ENCODE measurements around the gene GALNT7.
"Not testable (repeated sequence)": the region's sequence is repeated elsewhere in the genome, so short reads cannot be mapped to it uniquely, and the experiment has no call there.

The GALNT7 gene

DNA sequence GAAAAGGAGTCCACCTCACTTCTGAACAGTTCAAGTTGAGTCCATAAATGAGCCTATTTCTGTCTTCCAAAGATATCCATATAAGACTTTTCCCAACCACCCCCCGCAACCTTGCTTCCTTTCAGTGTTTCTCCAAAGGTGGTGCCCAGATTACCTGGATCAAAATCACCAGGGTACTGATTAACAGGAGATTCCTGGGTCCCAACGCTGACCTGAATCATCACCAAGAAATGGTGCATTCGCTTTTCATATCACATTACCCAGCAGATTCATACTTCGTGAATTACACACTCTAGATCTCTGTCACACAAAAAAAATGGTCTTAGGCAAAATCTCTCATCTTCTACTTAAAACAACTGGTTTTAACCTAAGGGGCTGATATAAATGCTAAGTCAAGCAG is 2.1 kb upstream of the GALNT7 start:
- DNase-seq (ENCODE audit: low spot score): no peak

DNA sequence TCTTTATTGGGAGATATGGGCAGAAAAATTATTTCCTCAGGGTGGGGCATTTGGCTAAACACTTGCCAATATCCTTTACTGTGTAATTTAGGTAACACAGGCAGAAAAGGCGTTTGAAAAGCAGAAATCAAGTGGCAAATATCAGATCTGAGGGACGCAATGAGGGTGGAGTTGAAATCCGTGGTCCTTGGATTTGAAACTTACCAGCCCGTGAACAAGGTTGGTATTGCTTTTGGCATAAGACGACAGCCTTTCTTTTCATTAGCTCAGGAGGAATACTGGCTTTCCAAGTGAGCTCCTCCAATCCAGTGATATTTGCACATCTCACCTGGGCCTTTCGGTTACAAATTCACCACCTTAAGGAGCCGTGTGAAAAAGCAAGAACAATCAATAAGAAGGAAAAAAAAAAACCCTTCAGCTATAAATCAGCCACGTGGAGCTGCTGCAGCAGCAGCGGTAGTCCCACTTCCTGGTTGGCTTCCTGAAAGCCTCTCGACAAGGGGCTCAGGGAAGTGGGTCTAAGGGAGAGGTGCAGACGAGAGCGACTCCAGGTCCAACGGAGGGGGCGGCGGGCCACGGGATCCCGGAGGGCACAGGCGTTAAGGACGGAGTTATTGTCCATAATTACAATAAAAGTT is 734 bp upstream of the GALNT7 start:
- peak; percentile 10 for DNase-seq (ENCODE audit: low spot score)

- no peak for DNase-seq (ENCODE audit: low spot score)
Measured at GRCh38 chr4:173169178-173169427, 492 bp downstream of the GALNT7 start.

GRCh38 chr4:173169428-173170181 is 994 bp downstream of the GALNT7 start:
- peak; percentile 54 for DNase-seq (ENCODE audit: low spot score)

DNA sequence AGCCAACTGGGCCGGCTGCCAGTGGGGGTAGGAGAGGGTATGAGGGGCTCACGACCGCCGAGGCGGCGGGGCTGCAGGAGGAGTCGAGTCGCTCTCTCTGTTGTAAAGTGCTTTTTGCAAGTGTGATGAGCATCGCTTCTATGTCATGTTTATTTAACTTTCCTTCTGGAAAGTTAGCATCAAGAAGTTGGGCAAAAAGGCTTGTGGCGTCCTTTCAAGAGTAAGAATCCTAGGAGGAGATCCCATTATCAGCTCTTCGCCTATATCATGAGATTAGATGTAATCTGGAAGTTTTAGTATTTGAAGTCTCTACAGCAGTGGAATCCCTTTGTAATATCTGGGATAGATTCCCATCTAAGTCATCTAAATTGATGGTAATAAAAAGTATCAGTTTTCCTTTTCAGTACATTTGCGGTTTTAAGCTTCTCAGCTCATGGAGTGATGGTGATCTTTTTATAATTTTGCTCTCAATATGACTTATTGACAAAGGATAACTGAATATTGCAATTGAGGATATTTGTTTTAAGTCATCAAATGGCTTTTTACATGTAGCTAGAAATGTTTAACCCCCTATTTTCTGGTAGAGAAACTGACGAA is 1.7 kb downstream of the GALNT7 start:
- no peak for DNase-seq (ENCODE audit: low spot score)

DNA sequence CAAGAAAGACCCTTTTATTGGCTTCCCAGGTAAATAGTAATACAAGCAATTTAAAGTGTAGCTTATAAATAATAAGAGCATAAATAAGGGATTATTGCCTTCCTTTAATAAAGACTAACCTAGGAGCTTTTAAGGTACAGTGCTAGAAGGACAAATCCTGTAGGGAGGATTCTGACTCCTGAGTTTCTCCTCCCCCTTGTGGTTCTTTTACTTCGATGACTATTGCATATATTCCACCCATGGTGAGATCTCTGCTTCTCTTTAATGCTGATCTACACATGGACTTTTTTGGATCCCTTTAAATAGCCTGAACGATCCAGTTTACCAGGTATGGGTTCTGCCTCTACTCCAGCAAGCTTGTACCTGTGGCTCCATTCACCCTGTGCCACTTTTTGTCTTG is 2.5 kb downstream of the GALNT7 start:
- DNase-seq (ENCODE audit: low spot score): no peak

GRCh38 chr4:173171987-173172386 is 3.4 kb downstream of the GALNT7 start:
- DNase-seq (ENCODE audit: low spot score): no peak

GRCh38 chr4:173174184-173174583 is 5.6 kb downstream of the GALNT7 start:
- no peak for DNase-seq (ENCODE audit: low spot score)

- DNase-seq (ENCODE audit: low spot score): no peak
Measured at GRCh38 chr4:173174594-173175012, 6.0 kb downstream of the GALNT7 start.

DNA sequence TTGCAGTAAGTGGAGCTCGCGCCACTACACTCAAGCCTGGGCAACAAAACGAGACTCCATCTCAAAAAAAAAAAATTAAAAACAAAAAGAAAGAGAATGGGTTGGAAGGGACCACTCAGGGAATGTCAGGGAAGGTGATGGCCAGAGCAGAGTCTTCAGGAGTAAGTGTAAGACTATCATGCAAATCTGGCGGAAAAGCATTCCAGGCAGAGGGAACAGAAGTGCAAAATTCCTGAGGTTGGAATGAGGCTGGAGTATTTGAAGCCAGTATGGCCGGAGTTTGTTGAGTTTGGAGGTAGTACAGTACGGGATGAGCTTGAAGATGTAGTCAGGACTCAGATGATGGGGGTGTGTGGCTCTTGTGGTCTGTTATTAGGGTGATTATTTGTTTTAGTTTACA is 7.4 kb downstream of the GALNT7 start:
- DNase-seq (ENCODE audit: low spot score): no peak

DNA sequence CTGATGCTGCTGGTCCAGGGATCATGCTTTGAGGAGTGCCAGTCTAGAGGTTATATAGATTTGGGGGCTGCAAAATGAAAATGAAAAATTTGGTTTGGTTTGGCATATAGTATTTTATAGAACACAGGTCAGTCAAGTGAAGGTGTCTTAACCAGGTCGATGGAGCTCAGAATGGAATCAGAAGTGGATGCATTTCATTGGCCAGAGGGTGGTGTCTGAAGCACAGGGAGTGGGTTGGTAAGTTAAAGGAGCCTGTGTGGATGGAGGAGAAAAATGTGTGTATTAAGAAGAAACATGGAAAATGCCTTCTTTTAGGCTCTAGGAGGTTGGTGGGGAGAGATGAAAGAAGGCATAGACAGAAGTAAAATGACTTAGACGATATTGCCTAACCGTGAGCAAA is 8.6 kb downstream of the GALNT7 start:
- no peak for DNase-seq (ENCODE audit: low spot score)

DNA sequence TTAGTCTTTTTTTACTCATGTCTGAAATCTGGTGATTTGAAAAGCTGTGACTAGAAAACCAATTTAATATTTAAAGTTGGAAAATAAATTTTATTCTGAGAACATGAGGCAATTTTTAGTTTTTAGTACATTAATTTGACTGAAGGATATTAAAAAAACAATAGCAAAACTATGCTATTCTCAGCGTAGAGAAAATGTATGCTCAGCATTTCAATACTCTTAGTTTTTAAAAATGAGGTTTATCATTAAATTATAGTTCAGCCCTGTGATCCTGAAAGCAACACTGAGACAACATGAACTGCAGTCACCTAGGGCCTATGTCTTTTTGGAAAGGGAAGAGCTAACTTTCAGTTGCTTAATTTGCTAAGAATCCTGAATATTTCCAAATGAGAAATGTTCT is 9.5 kb downstream of the GALNT7 start:
- no peak for DNase-seq (ENCODE audit: low spot score)

- DNase-seq (ENCODE audit: low spot score): no peak
Measured at GRCh38 chr4:173181848-173182247, 13.2 kb downstream of the GALNT7 start.

DNA sequence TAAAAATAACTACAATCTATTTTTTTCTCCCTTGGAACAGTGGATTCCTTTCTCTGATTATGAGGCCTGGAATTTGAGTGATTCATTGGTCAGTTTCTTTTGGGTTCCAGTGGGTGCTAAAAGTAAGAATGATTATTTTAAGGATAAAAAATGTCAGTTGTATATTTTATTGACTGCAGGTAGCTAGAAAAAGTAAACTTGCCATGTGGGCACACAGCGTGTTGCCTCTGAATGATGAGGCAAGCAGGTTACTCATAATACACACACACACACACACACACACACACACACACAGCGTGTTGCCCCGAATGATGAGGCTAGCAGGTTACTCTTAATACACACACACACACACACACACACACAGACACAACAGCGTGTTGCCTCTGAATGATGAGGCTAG is 13.8 kb downstream of the GALNT7 start:
- no peak for DNase-seq (ENCODE audit: low spot score)

DNA sequence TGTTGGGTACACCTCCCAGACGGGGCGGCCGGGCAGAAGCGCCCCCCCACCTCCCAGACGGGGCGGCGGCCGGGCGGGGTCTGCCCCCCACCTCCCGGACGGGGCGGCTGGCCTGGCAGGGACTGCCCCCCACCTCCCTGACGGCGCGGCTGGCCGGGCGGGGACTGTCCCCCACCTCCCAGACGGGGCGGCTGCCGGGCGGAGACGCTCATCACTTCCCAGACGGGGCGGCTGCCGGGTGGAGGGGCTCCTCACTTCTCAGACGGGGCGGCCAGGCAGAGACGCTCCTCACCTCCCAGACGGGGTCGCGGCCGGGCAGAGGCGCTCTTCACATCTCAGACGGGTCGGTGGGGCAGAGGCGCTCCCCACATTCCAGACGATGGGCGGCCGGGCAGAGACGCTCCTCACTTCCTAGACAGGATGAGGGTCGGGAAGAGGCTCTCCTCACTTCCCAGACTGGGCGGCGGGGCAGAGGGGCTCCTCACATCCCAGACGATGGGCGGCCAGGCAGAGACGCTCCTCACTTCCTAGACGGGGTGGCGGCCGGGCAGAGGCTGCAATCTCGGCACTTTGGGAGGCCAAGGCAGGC is 15.1 kb downstream of the GALNT7 start:
- not testable (repeated sequence) for DNase-seq (ENCODE audit: low spot score)

- DNase-seq (ENCODE audit: low spot score): no peak
Measured at GRCh38 chr4:173185847-173186510, 17.4 kb downstream of the GALNT7 start.

GRCh38 chr4:173187732-173188131 is 19.1 kb downstream of the GALNT7 start:
- DNase-seq (ENCODE audit: low spot score): no peak

DNA sequence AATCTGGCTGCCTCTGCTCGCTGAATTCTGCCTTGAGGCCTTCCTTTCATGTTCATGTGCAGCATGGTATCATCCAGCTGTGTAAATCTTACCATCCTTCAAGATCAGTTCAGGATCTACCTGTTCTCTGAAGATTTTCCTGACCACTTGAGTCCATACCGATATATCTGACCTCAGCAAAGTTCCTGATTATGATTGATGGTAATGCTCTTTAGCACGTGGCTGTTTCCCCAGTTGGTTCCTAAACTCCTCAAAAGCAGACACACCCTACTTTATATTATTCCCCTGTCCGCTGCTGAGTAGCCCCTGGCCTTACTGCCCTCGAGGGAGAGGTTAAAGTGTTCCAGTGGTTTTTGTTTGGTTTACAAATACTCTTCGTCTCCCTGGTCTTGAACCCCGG is 20.0 kb downstream of the GALNT7 start:
- DNase-seq (ENCODE audit: low spot score): no peak

DNA sequence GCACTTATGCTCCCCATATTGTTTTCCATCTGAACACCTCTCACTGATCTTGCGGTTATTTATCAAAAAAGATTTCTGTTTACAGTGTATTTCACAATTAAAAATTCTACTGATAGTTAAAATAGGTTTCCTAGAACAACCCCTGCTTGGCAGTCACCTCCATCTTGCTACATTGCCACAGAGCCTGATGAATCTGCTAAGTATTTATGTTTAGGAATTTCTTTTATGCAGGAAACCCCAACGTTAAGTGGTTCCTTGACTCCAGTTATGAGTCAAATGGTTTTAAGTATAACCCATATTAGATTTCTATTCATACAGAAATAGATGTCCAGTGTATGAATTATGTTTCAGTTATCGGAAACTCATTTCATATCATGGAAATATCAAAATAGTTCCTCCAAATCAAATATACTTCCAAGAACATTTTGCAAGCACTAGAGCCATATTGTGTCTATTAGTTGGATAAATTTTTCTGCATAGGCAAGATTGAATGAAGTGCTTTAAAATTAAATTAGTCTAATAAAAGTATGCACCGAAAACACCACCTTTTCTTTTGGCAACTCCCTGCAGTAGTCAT is 20.6 kb downstream of the GALNT7 start:
- DNase-seq (ENCODE audit: low spot score): no peak

DNA sequence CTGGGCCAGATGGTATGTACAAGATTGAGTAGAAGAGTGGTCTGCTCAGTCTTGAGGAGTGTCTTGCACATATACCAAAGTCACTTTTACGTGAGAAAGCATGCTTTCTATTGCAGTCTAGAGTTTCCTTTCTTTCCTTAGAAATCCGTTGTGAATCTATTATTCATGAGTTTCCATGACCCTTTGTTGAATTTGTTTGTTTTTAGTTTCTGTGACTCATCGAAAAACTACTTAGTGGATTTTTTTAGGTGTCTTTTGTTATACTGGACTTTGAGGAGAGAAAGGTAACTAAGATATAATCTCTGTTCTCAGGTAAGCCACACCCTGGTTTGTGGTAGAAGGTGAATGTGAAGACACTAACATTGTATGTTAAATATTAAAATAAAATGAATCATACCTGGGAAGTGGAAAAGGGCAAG is 23.0 kb downstream of the GALNT7 start:
- DNase-seq (ENCODE audit: low spot score): no peak

DNA sequence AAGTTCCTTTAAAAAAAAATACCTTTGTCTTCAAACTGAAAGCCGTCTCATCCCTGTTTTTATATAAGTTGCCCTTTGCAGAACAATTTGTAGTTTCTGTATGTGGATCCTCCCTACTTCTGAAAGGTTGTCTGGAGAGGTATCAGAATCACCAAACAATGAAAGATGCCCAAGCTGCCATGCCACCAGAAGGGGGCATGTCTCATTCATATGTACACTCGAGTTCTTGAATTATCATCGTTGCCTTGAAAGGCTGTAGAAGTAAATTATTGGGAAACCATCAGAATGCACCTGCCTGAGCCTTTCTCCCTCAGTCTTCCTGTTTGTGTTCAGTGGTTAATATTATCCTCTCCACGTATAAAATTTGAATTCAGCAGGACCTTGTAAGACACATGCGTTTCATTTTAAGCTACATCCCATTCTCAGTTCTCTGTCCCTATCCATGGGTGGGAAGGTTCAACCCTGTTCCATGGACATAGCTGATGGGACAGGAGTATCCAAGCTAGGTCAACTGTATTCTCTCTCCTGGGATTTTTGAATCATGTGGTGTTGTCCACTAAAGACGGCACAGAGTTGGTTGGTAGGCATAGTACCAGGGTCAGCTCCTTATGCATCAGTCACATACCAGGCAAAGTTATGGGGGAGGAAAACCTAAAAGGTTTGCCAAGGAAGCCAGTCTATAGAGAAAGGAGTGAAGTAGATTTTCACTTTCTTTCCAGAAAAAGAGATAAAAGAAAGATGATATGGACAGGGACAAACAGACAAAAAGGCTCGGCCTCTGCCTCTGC is 24.0 kb downstream of the GALNT7 start:
- no peak for DNase-seq (ENCODE audit: low spot score)

GRCh38 chr4:173194157-173194556 is 25.5 kb downstream of the GALNT7 start:
- DNase-seq (ENCODE audit: low spot score): no peak

Measured in CD4-positive, alpha-beta T cell treated with Interleukin-2 at 100 ng/mL for 4 hours (primary cell).